Neural cell (in vitro differentiated cells): ENCODE measurements around the gene TOR1AIP1. TPM values are rescaled to one million over a fixed set of nuclear protein-coding genes. Genes with fewer than 3 reads are reported as not detected.

Source experiments
- H2AFZ ChIP-seq: fragments of 200-600, 300-800 bp; sonication (generic), shearing (Covaris generic); 2 replicates; pipeline ENCODE4 v1.6.0; 2014; ENCODE audit warnings: low read depth, mild to moderate bottlenecking, antibody characterized with exemption, low read length, moderate library complexity
- H3F3A ChIP-seq: fragments of 200-600 bp; shearing (Covaris generic); 2 replicates; pipeline ENCODE4 v1.6.1; 2016; ENCODE audit warnings: mild to moderate bottlenecking, moderate library complexity, mixed read lengths, antibody characterized with exemption, low read length; ENCODE audit not compliant: insufficient read depth, poor library complexity, severe bottlenecking
- H3K27ac ChIP-seq: fragments of 200-600, 300-800 bp; sonication (generic), shearing (Covaris generic); 2 replicates; pipeline ENCODE4 v1.5.1; 2014; ENCODE audit warnings: mild to moderate bottlenecking, low read length, moderate library complexity
- H3K27me3 ChIP-seq: fragments of 300-800, 200-600 bp; sonication (generic), shearing (Covaris generic); 2 replicates; pipeline ENCODE4 v1.6.0; 2014; ENCODE audit warnings: mild to moderate bottlenecking, low read depth, low read length, moderate library complexity; ENCODE audit not compliant: insufficient read depth
- H3K36me3 ChIP-seq: fragments of 300-800, 200-600 bp; sonication (generic), shearing (Covaris generic); 2 replicates; pipeline ENCODE4 v1.5.1; 2014; ENCODE audit warnings: mild to moderate bottlenecking, antibody characterized with exemption, low read length, moderate library complexity; ENCODE audit not compliant: insufficient read depth
- H3K4me2 ChIP-seq: fragments of 300-800, 200-600 bp; sonication (generic), shearing (Covaris generic); 2 replicates; pipeline ENCODE4 v1.6.0; 2014; ENCODE audit warnings: mild to moderate bottlenecking, low read length
- H3K4me3 ChIP-seq: fragments of 300-800, 200-600 bp; sonication (generic), shearing (Covaris generic); 2 replicates; pipeline ENCODE4 v1.5.1; 2014; ENCODE audit warnings: mild to moderate bottlenecking, low read length, moderate library complexity
- H3K79me2 ChIP-seq: fragments of 200-600 bp; shearing (Covaris generic); replicated peaks from 2 replicates; pipeline ENCODE4 v1.6.0; 2014; ENCODE audit warnings: mild to moderate bottlenecking, low read length, moderate library complexity; ENCODE audit not compliant: insufficient read depth
- H3K9ac ChIP-seq: fragments of 300-800, 200-600 bp; sonication (generic), shearing (Covaris generic); 2 replicates; pipeline ENCODE4 v1.6.1; 2016; ENCODE audit warnings: mild to moderate bottlenecking, low read length, mixed read lengths
- H3K9me2 ChIP-seq: fragments of 200-600 bp; shearing (Covaris generic); 2 replicates; pipeline ENCODE4 v1.6.1; 2016; ENCODE audit warnings: mild to moderate bottlenecking, low read length, mixed read lengths; ENCODE audit not compliant: insufficient read depth
- H3K9me3 ChIP-seq: fragments of 200-600, 300-800 bp; sonication (generic), shearing (Covaris generic); 2 replicates; pipeline ENCODE4 v1.6.1; 2016; ENCODE audit warnings: mild to moderate bottlenecking, mixed run types, low read length, moderate library complexity, mixed read lengths
- H4K20me1 ChIP-seq: fragments of 200-600 bp; shearing (Covaris generic); 2 replicates; pipeline ENCODE4 v1.6.1; 2016; ENCODE audit warnings: mild to moderate bottlenecking, mixed run types; ENCODE audit not compliant: insufficient read depth
- CTCF ChIP-seq: fragments of 450-650 bp; IDR thresholded peaks from 2 replicates; pipeline ENCODE4 v1.5.1; 2014; ENCODE audit warnings: antibody characterized with exemption, mild to moderate bottlenecking, moderate library complexity; ENCODE audit not compliant: poor library complexity, severe bottlenecking
- EP300 ChIP-seq: fragments of 450-650 bp; conservative IDR thresholded peaks from 2 replicates; pipeline ENCODE4 v1.6.1; 2014; ENCODE audit warnings: antibody characterized with exemption, mild to moderate bottlenecking, moderate library complexity; ENCODE audit not compliant: poor library complexity, severe bottlenecking
- EZH2 ChIP-seq: fragments of 200-600, 300-800 bp; shearing (Covaris generic), sonication (generic); IDR thresholded peaks from 2 replicates; pipeline ENCODE4 v1.6.1; 2014; ENCODE audit warnings: antibody characterized with exemption, low read length, borderline replicate concordance, mild to moderate bottlenecking; ENCODE audit not compliant: insufficient read depth, poor library complexity, severe bottlenecking
- MXI1 ChIP-seq: fragments of 450-650 bp; conservative IDR thresholded peaks from 2 replicates; pipeline ENCODE4 v1.6.1; 2014; ENCODE audit warnings: antibody characterized with exemption, mild to moderate bottlenecking; ENCODE audit not compliant: poor library complexity, severe bottlenecking
- POLR2AphosphoS5 ChIP-seq: IDR thresholded peaks from 2 replicates; pipeline ENCODE4 v1.6.1; 2012
- RAD21 ChIP-seq: fragments of 450-650 bp; conservative IDR thresholded peaks from 2 replicates; pipeline ENCODE4 v1.6.1; 2014; ENCODE audit warnings: antibody characterized with exemption, mild to moderate bottlenecking, moderate library complexity
- REST ChIP-seq: IDR thresholded peaks from 2 replicates; pipeline ENCODE4 v1.6.1; 2012; ENCODE audit warnings: borderline replicate concordance
- SMC3 ChIP-seq: fragments of 450-650 bp; conservative IDR thresholded peaks from 2 replicates; pipeline ENCODE4 v1.6.1; 2014; ENCODE audit warnings: antibody characterized with exemption, mild to moderate bottlenecking, moderate library complexity; ENCODE audit not compliant: poor library complexity
- TAF1 ChIP-seq: IDR thresholded peaks from 2 replicates; pipeline ENCODE4 v1.6.1; 2012; ENCODE audit warnings: low read depth
- polyA plus RNA-seq: library from polyadenylated mRNA; depleted of rRNA; stranded (reverse); fragments of >200 nt; gene quantifications from 2 replicates; pipeline ENCODE4 v1.2.3, GENCODE V29; 2014

The TOR1AIP1 gene
- polyA plus RNA-seq, 1 donor from 2014 or later = 10.4 TPM

- peak overlapping the region; percentile 99 for H2AFZ ChIP-seq
- H3K9me2 ChIP-seq = no peaks in the 10 kb centered on the region
- H4K20me1 ChIP-seq = no peaks in the 10 kb centered on the region
- peaks cover 5% of the 10 kb centered on the region for H3F3A ChIP-seq
- peak overlapping the region; percentile 100 for H3K9ac ChIP-seq
- H3K36me3 ChIP-seq = no peaks in the 10 kb centered on the region
- peak overlapping the region; percentile 100 for H3K27ac ChIP-seq
- peak; percentile 10 for TF ChIP-seq RAD21
- no peak for TF ChIP-seq CTCF
- TF ChIP-seq TAF1 = no peak
- H3K27me3 ChIP-seq = no peaks in the 10 kb centered on the region
- H3K79me2 ChIP-seq = peaks cover 12% of the 10 kb centered on the region
- H3K9me3 ChIP-seq = no peaks in the 10 kb centered on the region
- peak overlapping the region; percentile 80 for H3K4me2 ChIP-seq
- H3K4me3 ChIP-seq = peak overlapping the region; percentile 91
Measured at GRCh38 chr1:179881642-179882252, 338 bp upstream of the TOR1AIP1 start.

GRCh38 chr1:179883040-179883744 lies 1.1 kb downstream of the TOR1AIP1 start:
- TF ChIP-seq TAF1 = no peak
- no peak for TF ChIP-seq POLR2AphosphoS5
- TF ChIP-seq RAD21 = no peak
- TF ChIP-seq EZH2 = no peak
- TF ChIP-seq SMC3 = no peak
- no peak for TF ChIP-seq REST
- TF ChIP-seq CTCF = no peak
- TF ChIP-seq EP300 = no peak
- no peak for TF ChIP-seq MXI1

More at GRCh38 chr1:179883040-179883744, 1.1 kb downstream of the TOR1AIP1 start:
- Histone ChIP-seq H3K27me3 (no peaks in the 10 kb centered on the region), H3K4me3 (peak overlapping the region; percentile 91), H3K9me2 (no peaks in the 10 kb centered on the region), H3K27ac (peak overlapping the region; percentile 100), H4K20me1 (no peaks in the 10 kb centered on the region), H3K9ac (peak overlapping the region; percentile 100), H3K36me3 (no peaks in the 10 kb centered on the region), H2AFZ (peak overlapping the region; percentile 27), H3K9me3 (no peaks in the 10 kb centered on the region), H3K4me2 (peak overlapping the region; percentile 58), H3F3A (peaks cover 5% of the 10 kb centered on the region), H3K79me2 (peaks cover 4% of the 10 kb centered on the region)
